Endothelial cell (in vitro differentiated cells): ENCODE data around the gene LMOD3. TPM values are rescaled to one million over a fixed set of nuclear protein-coding genes. Genes with fewer than 3 reads are reported as not detected.

Experiments used
- DNase-seq: peaks from one replicate; pipeline ENCODE4 v3.0.0; 2021; ENCODE audit warnings: low spot score
- H3K27ac Mint-ChIP-seq: one replicate; pipeline ENCODE4 v1.8.0; 2021; ENCODE audit warnings: mixed read lengths, inconsistent platforms; ENCODE audit not compliant: unreplicated experiment
- H3K27me3 Mint-ChIP-seq: one replicate; pipeline ENCODE4 v1.8.0; 2021; ENCODE audit warnings: mild to moderate bottlenecking, moderate library complexity, mixed read lengths, inconsistent platforms; ENCODE audit not compliant: unreplicated experiment
- H3K36me3 Mint-ChIP-seq: one replicate; pipeline ENCODE4 v1.8.0; 2021; ENCODE audit warnings: mild to moderate bottlenecking, low read depth, mixed read lengths, inconsistent platforms; ENCODE audit not compliant: unreplicated experiment
- H3K4me1 Mint-ChIP-seq: one replicate; pipeline ENCODE4 v1.8.0; 2021; ENCODE audit warnings: mild to moderate bottlenecking, mixed read lengths, inconsistent platforms; ENCODE audit not compliant: unreplicated experiment
- H3K4me3 Mint-ChIP-seq: one replicate; pipeline ENCODE4 v1.8.0; 2021; ENCODE audit warnings: mild to moderate bottlenecking, mixed read lengths, inconsistent platforms; ENCODE audit not compliant: unreplicated experiment
- H3K9me3 Mint-ChIP-seq: one replicate; pipeline ENCODE4 v1.8.0; 2021; ENCODE audit warnings: mixed read lengths, inconsistent platforms; ENCODE audit not compliant: unreplicated experiment
- total RNA-seq: library from RNA; stranded (reverse); fragmentation: NEBNext Ultra II Directional; extraction: Animal tissue kit (Norgen Biotek cat#: 25700); gene quantifications from one replicate; pipeline ENCODE4 v1.2.1, GENCODE V29; 2021; ENCODE audit not compliant: unreplicated experiment
- TF ChIP-seq, protein P1 (sequence below): fragments of 200-600 bp; sonication (generic); IDR thresholded peaks from one replicate; pipeline ENCODE4 v1.5.0; 2021; ENCODE audit warnings: antibody characterized with exemption; ENCODE audit not compliant: unreplicated experiment

LMOD3 gene
- total RNA-seq, 1 donor from 2014 or later, result not detected

DNA sequence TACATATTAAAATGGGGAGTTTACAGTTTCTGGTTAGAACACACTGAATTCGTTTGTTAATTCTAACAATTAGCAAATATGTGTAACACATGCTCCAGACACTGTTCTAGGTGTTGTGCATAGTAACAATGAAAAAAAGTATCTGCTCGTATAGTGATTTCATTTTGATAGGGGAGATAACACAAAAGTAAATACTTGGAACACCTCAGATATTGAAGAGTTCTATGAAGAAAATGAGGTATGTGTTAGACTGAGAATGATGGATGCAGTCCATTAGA lies 63.5 kb downstream of the LMOD3 start:
- TF ChIP-seq, protein P1, sequence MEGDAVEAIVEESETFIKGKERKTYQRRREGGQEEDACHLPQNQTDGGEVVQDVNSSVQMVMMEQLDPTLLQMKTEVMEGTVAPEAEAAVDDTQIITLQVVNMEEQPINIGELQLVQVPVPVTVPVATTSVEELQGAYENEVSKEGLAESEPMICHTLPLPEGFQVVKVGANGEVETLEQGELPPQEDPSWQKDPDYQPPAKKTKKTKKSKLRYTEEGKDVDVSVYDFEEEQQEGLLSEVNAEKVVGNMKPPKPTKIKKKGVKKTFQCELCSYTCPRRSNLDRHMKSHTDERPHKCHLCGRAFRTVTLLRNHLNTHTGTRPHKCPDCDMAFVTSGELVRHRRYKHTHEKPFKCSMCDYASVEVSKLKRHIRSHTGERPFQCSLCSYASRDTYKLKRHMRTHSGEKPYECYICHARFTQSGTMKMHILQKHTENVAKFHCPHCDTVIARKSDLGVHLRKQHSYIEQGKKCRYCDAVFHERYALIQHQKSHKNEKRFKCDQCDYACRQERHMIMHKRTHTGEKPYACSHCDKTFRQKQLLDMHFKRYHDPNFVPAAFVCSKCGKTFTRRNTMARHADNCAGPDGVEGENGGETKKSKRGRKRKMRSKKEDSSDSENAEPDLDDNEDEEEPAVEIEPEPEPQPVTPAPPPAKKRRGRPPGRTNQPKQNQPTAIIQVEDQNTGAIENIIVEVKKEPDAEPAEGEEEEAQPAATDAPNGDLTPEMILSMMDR, result no peak
- no peak overlapping the region for H3K27ac Mint-ChIP-seq
- peaks cover 43% of the 10 kb centered on the region for H3K36me3 Mint-ChIP-seq
- H3K4me1 Mint-ChIP-seq, result no peaks in the 10 kb centered on the region
- no peaks in the 10 kb centered on the region for H3K9me3 Mint-ChIP-seq
- no peak for DNase-seq
- H3K4me3 Mint-ChIP-seq, result peak overlapping the region; percentile 23
- no peaks in the 10 kb centered on the region for H3K27me3 Mint-ChIP-seq

DNA sequence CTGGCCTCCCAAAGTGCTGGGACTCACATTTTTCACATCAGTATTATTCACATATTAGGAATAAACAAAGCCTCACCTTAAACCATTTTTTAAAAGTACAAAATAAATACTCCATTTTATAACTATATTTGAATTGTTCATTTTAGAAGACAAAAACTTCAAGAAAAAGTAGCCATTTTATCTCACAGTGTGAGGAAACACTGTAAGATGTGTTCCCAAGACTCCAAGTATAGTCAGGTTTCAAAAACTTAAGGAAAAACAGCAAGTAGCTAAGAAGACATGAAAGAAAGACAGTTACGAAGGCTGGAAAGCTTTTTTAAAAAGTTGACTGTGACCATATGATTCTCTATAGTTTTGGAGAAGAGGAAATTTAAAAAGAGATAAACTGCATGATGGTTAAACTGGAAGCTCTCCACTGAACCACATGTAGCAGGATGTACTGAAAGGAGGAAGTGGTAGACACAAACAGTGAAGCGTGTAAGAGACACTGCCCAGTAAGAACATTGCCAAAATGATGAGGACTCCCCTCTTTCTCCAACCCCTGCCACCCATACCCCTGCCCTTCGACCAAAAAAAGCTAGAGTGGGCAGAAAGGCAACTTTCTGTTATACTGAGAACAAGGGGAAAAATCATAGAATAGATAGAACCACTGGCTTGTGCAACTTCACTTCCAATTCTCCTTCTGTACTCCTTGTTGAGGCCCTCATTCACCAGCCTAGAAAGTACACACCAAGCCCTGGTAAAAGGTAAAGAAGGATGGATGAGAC lies 64.0 kb downstream of the LMOD3 start:
- H3K36me3 Mint-ChIP-seq, result peaks cover 43% of the 10 kb centered on the region
- H3K4me3 Mint-ChIP-seq, result no peak overlapping the region
- no peak for DNase-seq
- no peaks in the 10 kb centered on the region for H3K4me1 Mint-ChIP-seq
- H3K27ac Mint-ChIP-seq, result no peak overlapping the region
- no peaks in the 10 kb centered on the region for H3K27me3 Mint-ChIP-seq
- no peaks in the 10 kb centered on the region for H3K9me3 Mint-ChIP-seq
- TF ChIP-seq, protein P1, result no peak

Other genes starting within 250 kb of the LMOD3 start
- 2.7 TPM for gene TAFA4, start 190.0 kb downstream of the LMOD3 start, total RNA-seq
- gene EOGT, start 108.9 kb downstream of the LMOD3 start, total RNA-seq, result 165 TPM
- gene TMF1, start 70.3 kb downstream of the LMOD3 start, total RNA-seq, result 18.1 TPM
- gene UBA3, start 42.2 kb downstream of the LMOD3 start, total RNA-seq, result 58.9 TPM
- gene ARL6IP5, start 37.7 kb downstream of the LMOD3 start, total RNA-seq, result 86.2 TPM